HepG2 (cell line): ENCODE results near the gene GRB10. TPM values are rescaled to one million over a fixed set of nuclear protein-coding genes. Genes with fewer than 3 reads are reported as not detected.

Experiments
- ATAC-seq: fragments of 200-7000 bp; cut with Tn5 transposase; 3 replicates; pipeline ENCODE4 v1.9.1; 2020; ENCODE audit warnings: mild to moderate bottlenecking, moderate library complexity
- BruUV-seq: library from RNA; stranded (reverse); fragments of 400-500 nt; replicated peaks from 2 replicates; lab custom pipeline; 2021; lab: Mats Ljungman, UMichigan
- CTCF ChIA-PET: fragments of 300-600 bp; formaldehyde crosslinking; extraction: SDS; loops from one replicate; lab custom pipeline; 2021; ENCODE audit warnings: low total read pairs, inconsistent platforms, low intra/inter-chr PET ratio; lab: Yijun Ruan, JAX
- POLR2A ChIA-PET: fragments of 350-600 bp; sonication (Branson Sonifier 250); formaldehyde crosslinking; loops from one replicate; lab custom pipeline; 2020; ENCODE audit warnings: antibody characterized with exemption, inconsistent platforms; lab: Yijun Ruan, JAX
- DNase-seq: peaks from one replicate; pipeline ENCODE4 v3.0.0-alpha.2; 2015; ENCODE audit warnings: low spot score
- FAIRE-seq: peaks from 3 replicates; lab custom pipeline; 2011; peaks lifted over from hg19 to GRCh38; lab: Jason Lieb, UNC
- H2AFZ ChIP-seq: one replicate; pipeline ENCODE4 v1.6.1; 2011; ENCODE audit warnings: low read length, inconsistent platforms
- H3K27ac ChIP-seq: fragments of 300-600 bp; 3 replicates; pipeline ENCODE4 v1.8.0; 2011; ENCODE audit warnings: mixed run types, mild to moderate bottlenecking, mixed read lengths, low read length, inconsistent platforms; ENCODE audit not compliant: insufficient read depth; ENCODE audit errors: extremely low read length
- H3K27me3 ChIP-seq, 2 experiments: fragments of 200-600 bp in 1 of 2; 2 replicates in 1 of 2; 3 replicates in 1 of 2; pipeline versions ENCODE4 v1.6.0 to v1.8.0; 2011; ENCODE audit warnings: low read length in 2 of 2, mild to moderate bottlenecking in 2 of 2, moderate library complexity in 2 of 2, inconsistent platforms in 1 of 2; ENCODE audit not compliant: insufficient read depth in 2 of 2, control insufficient read depth in 1 of 2
- H3K36me3 ChIP-seq, 2 experiments: fragments of 200-600 bp in 1 of 2; replicated peaks in 1 of 2; 2 replicates in 1 of 2; 3 replicates in 1 of 2; pipeline versions ENCODE4 v1.5.1 to v1.8.0; 2011; ENCODE audit warnings: low read length in 2 of 2, inconsistent platforms in 1 of 2; ENCODE audit not compliant: insufficient read depth in 2 of 2, control insufficient read depth in 1 of 2
- H3K4me1 ChIP-seq: 2 replicates; pipeline ENCODE4 v1.5.1; 2012; ENCODE audit warnings: low read length, inconsistent platforms; ENCODE audit not compliant: insufficient read depth
- H3K4me2 ChIP-seq: 2 replicates; pipeline ENCODE4 v1.6.0; 2011; ENCODE audit warnings: low read depth, low read length, inconsistent platforms
- H3K4me3 ChIP-seq, 3 experiments: fragments of 200-600 bp in 1 of 3; sonication (generic), shearing (Covaris generic) in 1 of 3; replicated peaks in 1 of 3; 2 replicates each; pipeline ENCODE4 v1.5.1; 2011 to 2016; ENCODE audit warnings: low read length in 3 of 3, inconsistent platforms in 2 of 3, low read depth in 2 of 3, mild to moderate bottlenecking in 2 of 3, control low read depth in 1 of 3, mixed read lengths in 1 of 3; ENCODE audit not compliant: insufficient read depth in 1 of 3
- H3K79me2 ChIP-seq: one replicate; pipeline ENCODE4 v1.6.1; 2011; ENCODE audit warnings: low read length, inconsistent platforms; ENCODE audit not compliant: insufficient read depth
- H3K9ac ChIP-seq: 2 replicates; pipeline ENCODE4 v1.6.0; 2011; ENCODE audit warnings: mild to moderate bottlenecking, low read depth, low read length, inconsistent platforms; ENCODE audit not compliant: insufficient read depth
- H3K9me3 ChIP-seq: 2 replicates; pipeline ENCODE4 v1.5.1; 2012; ENCODE audit warnings: mild to moderate bottlenecking, low read length
- H4K20me1 ChIP-seq: 2 replicates; pipeline ENCODE4 v1.6.0; 2011; ENCODE audit warnings: inconsistent platforms, mild to moderate bottlenecking, low read length, moderate library complexity; ENCODE audit not compliant: insufficient read depth
- CENPT ChIP-seq: sonication (generic); formaldehyde crosslinking; IDR thresholded peaks from 2 replicates; pipeline ENCODE4 v1.8.0; 2022; ENCODE audit warnings: low read depth, mild to moderate bottlenecking, moderate library complexity, missing genetic modification reagents
- FOXA3 ChIP-seq: IDR thresholded peaks from 2 replicates; pipeline ENCODE4 v1.6.1; 2016; ENCODE audit warnings: missing genetic modification reagents, missing compliant biosample characterization
- MAZ ChIP-seq, 2 experiments: sonication (generic) in 1 of 2; formaldehyde crosslinking in 1 of 2; IDR thresholded peaks; 2 replicates each; pipeline versions ENCODE4 v1.5.0 to v1.6.1; 2012 to 2020; ENCODE audit warnings: low read depth in 2 of 2, mild to moderate bottlenecking in 2 of 2, borderline replicate concordance in 1 of 2, improper control_type of control experiment in 1 of 2, low read length in 1 of 2, missing genetic modification reagents in 1 of 2, moderate library complexity in 1 of 2
- NPAS2 ChIP-seq: sonication (generic); formaldehyde crosslinking; IDR thresholded peaks from 2 replicates; pipeline ENCODE4 v1.8.0; 2022; ENCODE audit warnings: mild to moderate bottlenecking, missing genetic modification reagents, borderline replicate concordance
- YY1 ChIP-seq: IDR thresholded peaks from 2 replicates; pipeline ENCODE4 v1.6.1; 2011; ENCODE audit warnings: low read length, low read depth, moderate library complexity, mild to moderate bottlenecking; ENCODE audit not compliant: insufficient read depth, insufficient replicate concordance
- ZNF496 ChIP-seq: sonication (generic); formaldehyde crosslinking; IDR thresholded peaks from 2 replicates; pipeline ENCODE4 v1.8.1; 2023; ENCODE audit warnings: mild to moderate bottlenecking, moderate library complexity, missing genetic modification reagents; ENCODE audit not compliant: insufficient replicate concordance
- ZNF543 ChIP-seq: sonication (generic); formaldehyde crosslinking; IDR thresholded peaks from 2 replicates; pipeline ENCODE4 v1.4.0; 2020; ENCODE audit warnings: mild to moderate bottlenecking, missing genetic modification reagents
- ZNF562 ChIP-seq: sonication (generic); formaldehyde crosslinking; IDR thresholded peaks from 2 replicates; pipeline ENCODE4 v1.8.0; 2022; ENCODE audit warnings: missing genetic modification reagents, borderline replicate concordance
- ZNF614 ChIP-seq: IDR thresholded peaks from 2 replicates; pipeline ENCODE4 v1.6.1; 2018; ENCODE audit warnings: missing biosample characterization, missing genetic modification reagents, inconsistent platforms, borderline replicate concordance
- ZSCAN30 ChIP-seq: sonication (generic); formaldehyde crosslinking; IDR thresholded peaks from 2 replicates; pipeline ENCODE4 v1.5.0; 2020; ENCODE audit warnings: mild to moderate bottlenecking, missing genetic modification reagents
- WGBS: methylation state at CpG from one replicate; pipeline ENCODE4 v1.1.6; 2017; ENCODE audit warnings: low lambda C conversion rate; 5-methylcytosine and 5-hydroxymethylcytosine counted together
- in situ Hi-C: cut with HindIII; loops from 2 replicates; pipeline ENCODE4 v1.10.0; 2017; ENCODE audit warnings: low pct_unique_long_range_greater_than_20kb; ENCODE audit not compliant: extremely low pct_ligation_motif_present
- intact Hi-C: fragments of 100-400 bp; cut with micrococcal nuclease; formaldehyde crosslinking; loops from one replicate; pipeline ENCODE4 v1.10.0; 2022; ENCODE audit not compliant: unreplicated experiment
- polyA plus RNA-seq, 8 experiments: library from polyadenylated mRNA; depleted of rRNA in 3 of 8; stranded (reverse) in 7 of 8; unstranded in 1 of 8; fragments of >200 nt; fragmentation: Illumina TruSeq in 4 of 8; extraction: Trizol in 4 of 8; gene quantifications; 2 replicates each; pipeline versions ENCODE4 v1.2.1 to v1.2.3, GENCODE V29; 2011 to 2016; ENCODE audit warnings: low read depth in 4 of 8, missing spikeins in 1 of 8, mixed read lengths in 1 of 8; ENCODE audit not compliant: insufficient read depth in 1 of 8
- total RNA-seq, 5 experiments: library from RNA; depleted of rRNA; stranded (reverse); fragments of >200 nt; fragmentation: Illumina TruSeq; extraction: Trizol; gene quantifications; 2 replicates each; pipeline ENCODE4 v1.2.3, GENCODE V29; 2016; ENCODE audit warnings: low read depth in 1 of 5
- TF ChIP-seq, protein P1 (sequence below): sonication (generic); formaldehyde crosslinking; IDR thresholded peaks from 2 replicates; pipeline ENCODE4 v1.8.1; 2022; ENCODE audit warnings: low read depth, mild to moderate bottlenecking, missing genetic modification reagents
- TF ChIP-seq, protein P2 (sequence below): sonication (generic); formaldehyde crosslinking; IDR thresholded peaks from 2 replicates; pipeline ENCODE4 v1.4.0; 2020; ENCODE audit warnings: missing genetic modification reagents, borderline replicate concordance

GRB10 gene
- total and polyA plus RNA-seq, 2 of the 13 experiments (the other 11 are each of a cell fraction or from before 2014, with no cell fraction given): 4.0 to 6.8 TPM

DNA sequence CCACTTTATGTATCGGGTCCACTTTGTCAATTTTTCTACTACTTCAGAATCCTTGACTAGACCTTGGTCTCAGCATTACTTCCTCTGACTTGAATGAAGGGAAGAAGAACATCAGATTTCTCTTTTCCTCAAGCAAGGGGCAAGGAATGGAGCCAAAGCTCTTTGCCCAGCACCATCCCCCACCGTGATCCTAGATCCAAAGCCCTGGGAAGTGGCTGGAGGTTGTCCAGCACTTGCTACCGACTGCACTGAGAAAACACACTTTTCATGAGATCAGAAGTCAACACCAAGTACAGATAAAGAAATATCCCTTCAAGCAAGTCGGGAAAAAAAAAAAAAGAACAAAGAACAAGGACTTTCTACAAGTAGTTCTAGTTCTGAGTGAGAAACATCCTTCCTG, 115.4 kb downstream of the GRB10 start:
- no peak for DNase-seq
- H3K27ac ChIP-seq: no peak overlapping the region

GRCh38 chr7:50666124-50666496, 116.6 kb downstream of the GRB10 start:
- POLR2A ChIA-PET: no interaction called here
- Histone ChIP-seq H2AFZ (no peak overlapping the region), H3K4me1 (no peaks in the 10 kb centered on the region), H3K4me2 (no peak overlapping the region), H3K36me3 (peaks cover 0 to 3% of the 10 kb centered on the region in 2 experiments; a peak in 1 of 5 replicates), H3K9me3 (no peaks in the 10 kb centered on the region), H4K20me1 (no peaks in the 10 kb centered on the region), H3K27me3 (no peaks in the 10 kb centered on the region), H3K27ac (no peak overlapping the region), H3K9ac (no peak overlapping the region), H3K4me3 (no peak overlapping the region), H3K79me2 (no peaks in the 10 kb centered on the region)
- in situ Hi-C loops: loop anchor here (10.0 kb wide), 1 partner anchor 461 kb away; no protein-coding TSS in a partner anchor
- no peak for DNase-seq
- BruUV-seq: no TSS peak
- intact Hi-C loops: no loop called here
- no peak for FAIRE-seq
- ATAC-seq: no peak
- CTCF ChIA-PET: no interaction called here
- WGBS: 88% methylated on average over 11 of the region's 11 CpGs
- TF ChIP-seq MAZ (IDR thresholded peaks at IDR 0.05; ENCODE audit: borderline replicate concordance, low read depth, low read length) (no peak), MAZ (CRISPR knock-in tag; IDR thresholded peaks at IDR 0.05; ENCODE audit: low read depth) (no peak), ZNF562 (CRISPR knock-in tag) (no peak), YY1 (no peak), ZNF496 (CRISPR knock-in tag) (no peak), CENPT (CRISPR knock-in tag) (no peak), ZNF614 (CRISPR knock-in tag) (no peak), ZNF543 (no peak)
- TF ChIP-seq, protein P1, sequence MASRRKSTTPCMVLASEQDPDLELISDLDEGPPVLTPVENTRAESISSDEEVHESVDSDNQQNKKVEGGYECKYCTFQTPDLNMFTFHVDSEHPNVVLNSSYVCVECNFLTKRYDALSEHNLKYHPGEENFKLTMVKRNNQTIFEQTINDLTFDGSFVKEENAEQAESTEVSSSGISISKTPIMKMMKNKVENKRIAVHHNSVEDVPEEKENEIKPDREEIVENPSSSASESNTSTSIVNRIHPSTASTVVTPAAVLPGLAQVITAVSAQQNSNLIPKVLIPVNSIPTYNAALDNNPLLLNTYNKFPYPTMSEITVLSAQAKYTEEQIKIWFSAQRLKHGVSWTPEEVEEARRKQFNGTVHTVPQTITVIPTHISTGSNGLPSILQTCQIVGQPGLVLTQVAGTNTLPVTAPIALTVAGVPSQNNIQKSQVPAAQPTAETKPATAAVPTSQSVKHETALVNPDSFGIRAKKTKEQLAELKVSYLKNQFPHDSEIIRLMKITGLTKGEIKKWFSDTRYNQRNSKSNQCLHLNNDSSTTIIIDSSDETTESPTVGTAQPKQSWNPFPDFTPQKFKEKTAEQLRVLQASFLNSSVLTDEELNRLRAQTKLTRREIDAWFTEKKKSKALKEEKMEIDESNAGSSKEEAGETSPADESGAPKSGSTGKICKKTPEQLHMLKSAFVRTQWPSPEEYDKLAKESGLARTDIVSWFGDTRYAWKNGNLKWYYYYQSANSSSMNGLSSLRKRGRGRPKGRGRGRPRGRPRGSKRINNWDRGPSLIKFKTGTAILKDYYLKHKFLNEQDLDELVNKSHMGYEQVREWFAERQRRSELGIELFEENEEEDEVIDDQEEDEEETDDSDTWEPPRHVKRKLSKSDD: no peak
- TF ChIP-seq, protein P2, sequence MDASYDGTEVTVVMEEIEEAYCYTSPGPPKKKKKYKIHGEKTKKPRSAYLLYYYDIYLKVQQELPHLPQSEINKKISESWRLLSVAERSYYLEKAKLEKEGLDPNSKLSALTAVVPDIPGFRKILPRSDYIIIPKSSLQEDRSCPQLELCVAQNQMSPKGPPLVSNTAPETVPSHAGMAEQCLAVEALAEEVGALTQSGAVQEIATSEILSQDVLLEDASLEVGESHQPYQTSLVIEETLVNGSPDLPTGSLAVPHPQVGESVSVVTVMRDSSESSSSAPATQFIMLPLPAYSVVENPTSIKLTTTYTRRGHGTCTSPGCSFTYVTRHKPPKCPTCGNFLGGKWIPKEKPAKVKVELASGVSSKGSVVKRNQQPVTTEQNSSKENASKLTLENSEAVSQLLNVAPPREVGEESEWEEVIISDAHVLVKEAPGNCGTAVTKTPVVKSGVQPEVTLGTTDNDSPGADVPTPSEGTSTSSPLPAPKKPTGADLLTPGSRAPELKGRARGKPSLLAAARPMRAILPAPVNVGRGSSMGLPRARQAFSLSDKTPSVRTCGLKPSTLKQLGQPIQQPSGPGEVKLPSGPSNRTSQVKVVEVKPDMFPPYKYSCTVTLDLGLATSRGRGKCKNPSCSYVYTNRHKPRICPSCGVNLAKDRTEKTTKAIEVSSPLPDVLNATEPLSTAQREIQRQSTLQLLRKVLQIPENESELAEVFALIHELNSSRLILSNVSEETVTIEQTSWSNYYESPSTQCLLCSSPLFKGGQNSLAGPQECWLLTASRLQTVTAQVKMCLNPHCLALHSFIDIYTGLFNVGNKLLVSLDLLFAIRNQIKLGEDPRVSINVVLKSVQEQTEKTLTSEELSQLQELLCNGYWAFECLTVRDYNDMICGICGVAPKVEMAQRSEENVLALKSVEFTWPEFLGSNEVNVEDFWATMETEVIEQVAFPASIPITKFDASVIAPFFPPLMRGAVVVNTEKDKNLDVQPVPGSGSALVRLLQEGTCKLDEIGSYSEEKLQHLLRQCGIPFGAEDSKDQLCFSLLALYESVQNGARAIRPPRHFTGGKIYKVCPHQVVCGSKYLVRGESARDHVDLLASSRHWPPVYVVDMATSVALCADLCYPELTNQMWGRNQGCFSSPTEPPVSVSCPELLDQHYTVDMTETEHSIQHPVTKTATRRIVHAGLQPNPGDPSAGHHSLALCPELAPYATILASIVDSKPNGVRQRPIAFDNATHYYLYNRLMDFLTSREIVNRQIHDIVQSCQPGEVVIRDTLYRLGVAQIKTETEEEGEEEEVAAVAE: no peak

More for the DNA sequence above, 115.4 kb downstream of the GRB10 start:
- FAIRE-seq (no peak), ATAC-seq (no peak)
- CTCF ChIA-PET: no interaction called here
- no peaks in the 10 kb centered on the region for H3K4me1 ChIP-seq
- no peak overlapping the region for H2AFZ ChIP-seq
- intact Hi-C loops (no loop called here), in situ Hi-C loops (loop anchor here (10.0 kb wide), 1 partner anchor 463 kb away; no protein-coding TSS in a partner anchor)
- TF ChIP-seq NPAS2: no peak
- TF ChIP-seq FOXA3 (CRISPR knock-in tag): no peak
- no peak for TF ChIP-seq ZSCAN30 (CRISPR knock-in tag)
- no peaks in the 10 kb centered on the region for H3K79me2 ChIP-seq
- no peaks in the 10 kb centered on the region for H3K9me3 ChIP-seq
- no peaks in the 10 kb centered on the region for H3K27me3 ChIP-seq
- no peak overlapping the region for H3K4me2 ChIP-seq
- POLR2A ChIA-PET: no interaction called here
- no peaks in the 10 kb centered on the region for H4K20me1 ChIP-seq
- H3K9ac ChIP-seq: no peak overlapping the region
- BruUV-seq: no TSS peak
- H3K4me3 ChIP-seq: no peak overlapping the region
- 60% methylated on average over 4 of the region's 4 CpGs for WGBS
- H3K36me3 ChIP-seq: no peaks in the 10 kb centered on the region
